Natural killer cell (primary cell): ENCODE data around the gene KLHL12. TPM values are rescaled to one million over a fixed set of nuclear protein-coding genes. Genes with fewer than 3 reads are reported as not detected.

Experiments
- ATAC-seq, 3 donors: fragments of 150-1000 bp in 2 of 3; fragments of 200-7000 bp in 1 of 3; cut with Tn5 transposase; 1 replicate in 1 of 3; 2 replicates in 2 of 3; pipeline ENCODE4 v1.10.0; 2021; ENCODE audit warnings: mild to moderate bottlenecking in 2 of 3, moderate library complexity in 2 of 3
- DNase-seq, 2 donors: peaks; one replicate each; pipeline versions ENCODE4 v3.0.0 to v3.0.0-alpha.2; 2013 to 2021; ENCODE audit warnings: mixed read lengths in 1 of 2
- H3K27ac ChIP-seq: one replicate; pipeline ENCODE4 v1.5.1; 2013; ENCODE audit warnings: mild to moderate bottlenecking, low read length
- H3K27me3 ChIP-seq: one replicate; pipeline ENCODE4 v1.6.1; 2013; ENCODE audit warnings: low read length; ENCODE audit not compliant: control insufficient read depth, insufficient read depth
- H3K36me3 ChIP-seq: one replicate; pipeline ENCODE4 v1.6.1; 2013; ENCODE audit warnings: low read length; ENCODE audit not compliant: control insufficient read depth, insufficient read depth
- H3K4me1 ChIP-seq: one replicate; pipeline ENCODE4 v1.6.1; 2013; ENCODE audit warnings: low read length; ENCODE audit not compliant: control insufficient read depth, insufficient read depth
- H3K4me3 ChIP-seq: one replicate; pipeline ENCODE4 v1.5.1; 2013; ENCODE audit warnings: low read length
- H3K9me3 ChIP-seq: one replicate; pipeline ENCODE4 v1.6.1; 2013; ENCODE audit warnings: low read length; ENCODE audit not compliant: control insufficient read depth, insufficient read depth
- H3K27ac Mint-ChIP-seq, 2 donors: one replicate each; pipeline ENCODE4 v1.8.0; 2022; ENCODE audit warnings: mild to moderate bottlenecking in 2 of 2, mixed read lengths in 2 of 2, moderate library complexity in 1 of 2
- H3K27me3 Mint-ChIP-seq, 2 donors: one replicate each; pipeline ENCODE4 v1.8.0; 2022; ENCODE audit warnings: low read depth in 2 of 2, mixed read lengths in 2 of 2
- H3K36me3 Mint-ChIP-seq: one replicate; pipeline ENCODE4 v1.8.0; 2022; ENCODE audit warnings: mixed read lengths
- H3K4me1 Mint-ChIP-seq, 2 donors: one replicate each; pipeline ENCODE4 v1.8.0; 2022; ENCODE audit warnings: mixed read lengths in 2 of 2
- H3K4me3 Mint-ChIP-seq: one replicate; pipeline ENCODE4 v1.8.0; 2022; ENCODE audit warnings: mild to moderate bottlenecking, moderate library complexity, mixed read lengths
- H3K9me3 Mint-ChIP-seq, 2 donors: one replicate each; pipeline ENCODE4 v1.8.0; 2022; ENCODE audit warnings: mixed read lengths in 2 of 2
- CTCF ChIP-seq: fragments of 200-600 bp; IDR thresholded peaks from one replicate; pipeline ENCODE4 v1.8.0; 2022; ENCODE audit warnings: antibody characterized with exemption
- WGBS: methylation state at CpG from one replicate; pipeline ENCODE4 v1.1.7; 2013; ENCODE audit warnings: missing lambda C conversion rate; ENCODE audit not compliant: insufficient coverage; 5-methylcytosine and 5-hydroxymethylcytosine counted together
- intact Hi-C: fragments of 100-400 bp; cut with micrococcal nuclease; formaldehyde crosslinking; loops from one replicate; pipeline ENCODE4 v1.14.2; 2022
- total RNA-seq, 4 donors: library from RNA; stranded (reverse); fragments of 120-200 nt in 1 of 4; gene quantifications; one replicate each; pipeline versions ENCODE4 v1.2.3 to v1.2.4, GENCODE V29; 2013 to 2022

Gene KLHL12
- total RNA-seq, 3 donors from 2014 or later (not counting 1 experiment from before 2014, with no cell fraction given) = 19.2 to 23.2 (median 22.6) TPM

GRCh38 chr1:202858789-202859414, 68.1 kb downstream of the KLHL12 start:
- Mint-ChIP-seq H3K4me1 (peaks cover 14% of the 10 kb centered on the region in 2 donors), H3K36me3 (no peaks in the 10 kb centered on the region), H3K9me3 (no peaks in the 10 kb centered on the region), H3K4me3 (peak overlapping the region; percentile 4), H3K27me3 (peaks cover 0 to 23% of the 10 kb centered on the region in 2 donors), H3K27ac (no peak overlapping the region)
- no peaks in the 10 kb centered on the region for H3K9me3 ChIP-seq
- no peak overlapping the region for H3K27ac ChIP-seq
- DNase-seq = no peak
- H3K4me1 ChIP-seq = peaks cover 17% of the 10 kb centered on the region
- 92% methylated on average over 10 of the region's 10 CpGs for WGBS
- no peak for TF ChIP-seq CTCF
- no peaks in the 10 kb centered on the region for H3K36me3 ChIP-seq
- ATAC-seq = no peak
- H3K4me3 ChIP-seq = no peak overlapping the region
- intact Hi-C loops = no loop called here
- H3K27me3 ChIP-seq = peaks cover 3% of the 10 kb centered on the region

- peaks cover 3% of the 10 kb centered on the region for H3K27me3 ChIP-seq
- Mint-ChIP-seq H3K4me1 (peaks cover 14% of the 10 kb centered on the region in 2 donors), H3K36me3 (no peaks in the 10 kb centered on the region), H3K27ac (no peak overlapping the region), H3K27me3 (peaks cover 0 to 22% of the 10 kb centered on the region in 2 donors), H3K4me3 (no peak overlapping the region), H3K9me3 (no peaks in the 10 kb centered on the region)
- H3K4me3 ChIP-seq = no peak overlapping the region
- no peaks in the 10 kb centered on the region for H3K9me3 ChIP-seq
- ATAC-seq (no peak), DNase-seq (no peak)
- intact Hi-C loops = no loop called here
- H3K27ac ChIP-seq = no peak overlapping the region
- peaks cover 17% of the 10 kb centered on the region for H3K4me1 ChIP-seq
- no peaks in the 10 kb centered on the region for H3K36me3 ChIP-seq
- no peak for TF ChIP-seq CTCF
- 66% methylated on average over 6 of the region's 6 CpGs for WGBS
Observed at GRCh38 chr1:202858331-202858730, 68.7 kb downstream of the KLHL12 start.

- no peak overlapping the region for H3K27ac Mint-ChIP-seq
- Histone ChIP-seq H3K27ac (no peak overlapping the region), H3K27me3 (peaks cover 3% of the 10 kb centered on the region), H3K4me1 (peaks cover 17% of the 10 kb centered on the region), H3K9me3 (no peaks in the 10 kb centered on the region), H3K4me3 (no peak overlapping the region), H3K36me3 (no peaks in the 10 kb centered on the region)
- H3K9me3 Mint-ChIP-seq = no peaks in the 10 kb centered on the region
- H3K27me3 Mint-ChIP-seq = peaks cover 0 to 19% of the 10 kb centered on the region in 2 donors
- no peak for TF ChIP-seq CTCF
- peaks cover 14% of the 10 kb centered on the region in 2 donors for H3K4me1 Mint-ChIP-seq
- DNase-seq (no peak), ATAC-seq (no peak)
- intact Hi-C loops = no loop called here
- 66% methylated on average over 4 of the region's 4 CpGs for WGBS
- H3K36me3 Mint-ChIP-seq = no peaks in the 10 kb centered on the region
- H3K4me3 Mint-ChIP-seq = no peak overlapping the region
Observed at GRCh38 chr1:202857136-202857610, 69.9 kb downstream of the KLHL12 start.

GRCh38 chr1:202856014-202856413, 71.0 kb downstream of the KLHL12 start:
- H3K9me3 Mint-ChIP-seq = no peaks in the 10 kb centered on the region
- no peak for TF ChIP-seq CTCF
- no peak for DNase-seq
- Histone ChIP-seq H3K27me3 (peaks cover 3% of the 10 kb centered on the region), H3K9me3 (no peaks in the 10 kb centered on the region), H3K36me3 (no peaks in the 10 kb centered on the region), H3K4me1 (peaks cover 5% of the 10 kb centered on the region), H3K27ac (no peak overlapping the region), H3K4me3 (no peak overlapping the region)
- no peak overlapping the region for H3K27ac Mint-ChIP-seq
- no peaks in the 10 kb centered on the region for H3K36me3 Mint-ChIP-seq
- H3K4me3 Mint-ChIP-seq = no peak overlapping the region
- peaks cover 0 to 9% of the 10 kb centered on the region in 2 donors for H3K27me3 Mint-ChIP-seq
- peaks cover 3 to 4% of the 10 kb centered on the region in 2 donors for H3K4me1 Mint-ChIP-seq
- intact Hi-C loops = no loop called here
- no peak for ATAC-seq
- 100% methylated on average over 2 of the region's 2 CpGs for WGBS
